IgD-negative memory B cell (primary cell): Measurements from ENCODE around the gene PIK3R2. TPM values are rescaled to one million over a fixed set of nuclear protein-coding genes. Genes with fewer than 3 reads are reported as not detected.

ENCODE experiments used
- H3K27ac Mint-ChIP-seq, 3 donors: one replicate each; pipeline ENCODE4 v1.8.0; 2020 to 2022; ENCODE audit warnings: mild to moderate bottlenecking in 3 of 3, mixed read lengths in 3 of 3, moderate library complexity in 1 of 3
- H3K27me3 Mint-ChIP-seq: one replicate; pipeline ENCODE4 v1.8.0; 2021; ENCODE audit warnings: mixed read lengths
- H3K36me3 Mint-ChIP-seq: one replicate; pipeline ENCODE4 v1.8.0; 2020; ENCODE audit warnings: mild to moderate bottlenecking, mixed read lengths
- H3K4me1 Mint-ChIP-seq, 3 donors: one replicate each; pipeline ENCODE4 v1.8.0; 2020 to 2022; ENCODE audit warnings: mixed read lengths in 3 of 3, mild to moderate bottlenecking in 1 of 3
- H3K4me3 Mint-ChIP-seq, 4 donors: one replicate each; pipeline ENCODE4 v1.8.0; 2020 to 2022; ENCODE audit warnings: mild to moderate bottlenecking in 4 of 4, mixed read lengths in 4 of 4, moderate library complexity in 3 of 4
- H3K9me3 Mint-ChIP-seq, 3 donors: one replicate each; pipeline ENCODE4 v1.8.0; 2020 to 2021; ENCODE audit warnings: mixed read lengths in 3 of 3, mild to moderate bottlenecking in 1 of 3
- polyA plus RNA-seq: library from polyadenylated mRNA; unstranded; fragments of 300-500 nt; fragmentation: Illumina TruSeq; gene quantifications from one replicate; pipeline ENCODE4 v1.2.3, GENCODE V29; 2021

The PIK3R2 gene
- polyA plus RNA-seq, 1 donor from 2014 or later, result 2.1 TPM

DNA sequence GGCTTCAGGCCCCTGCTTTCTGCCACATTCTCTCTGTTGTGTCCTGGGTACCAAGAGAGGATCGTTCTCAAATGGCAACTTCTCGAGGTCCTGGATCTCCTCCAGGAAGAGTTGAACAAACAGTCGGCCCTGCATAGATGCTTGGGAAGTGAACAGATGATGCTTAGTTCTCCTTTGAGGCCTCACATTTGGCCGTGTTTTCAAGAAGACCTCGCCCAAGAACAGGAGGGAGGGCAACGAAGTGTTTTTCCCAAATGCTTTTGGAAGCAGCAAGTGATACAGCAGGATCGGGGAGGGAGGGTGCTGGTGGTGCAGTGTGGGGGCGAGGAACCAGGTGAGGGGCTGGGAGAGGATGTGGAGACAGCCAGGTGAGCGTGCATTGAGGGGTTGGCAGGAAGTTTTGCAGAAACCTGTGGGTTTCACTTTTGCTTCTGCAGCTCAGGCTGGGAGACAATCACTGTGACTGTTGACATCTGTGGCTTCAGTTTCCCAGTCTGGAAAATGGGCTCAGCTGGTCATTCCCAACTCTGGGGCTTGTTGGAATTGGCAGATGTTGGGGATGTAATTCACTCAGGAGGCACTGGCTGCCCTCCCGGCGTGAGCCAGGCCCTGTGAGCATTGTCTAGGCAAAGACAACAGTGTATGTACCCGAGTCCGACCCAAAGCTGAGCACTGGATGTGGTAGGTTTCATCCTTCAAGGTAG, 33.8 kb upstream of the PIK3R2 start:
- Mint-ChIP-seq H3K9me3 (no peaks in the 10 kb centered on the region), H3K4me1 (peaks cover 21 to 25% (median 25%) of the 10 kb centered on the region in 3 donors), H3K27me3 (no peaks in the 10 kb centered on the region), H3K36me3 (peaks cover 4% of the 10 kb centered on the region), H3K4me3 (peak overlapping the region; percentile 86 to 90 (median 86)), H3K27ac (peak overlapping the region; percentile 55 to 94 (median 91))

DNA sequence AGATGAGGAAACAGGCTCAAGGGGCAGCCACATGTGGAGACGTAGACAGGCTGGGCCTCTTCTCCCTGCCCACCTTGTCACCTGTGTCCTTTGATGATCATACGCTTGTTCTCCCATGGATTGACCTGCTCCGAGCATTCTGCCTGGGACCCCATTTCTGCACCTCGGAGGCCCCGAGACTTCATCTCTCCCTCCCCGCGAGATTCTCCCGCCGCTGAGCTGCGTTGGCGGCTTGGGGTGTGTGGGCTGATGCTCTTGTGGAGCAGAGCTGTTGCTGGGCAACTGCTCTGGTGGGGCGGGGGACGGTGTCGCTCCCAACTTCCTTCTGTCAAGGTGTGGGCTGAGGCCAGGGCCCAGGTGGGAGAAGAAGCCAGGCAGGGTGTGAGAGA, 33.3 kb upstream of the PIK3R2 start:
- no peaks in the 10 kb centered on the region for H3K9me3 Mint-ChIP-seq
- H3K27me3 Mint-ChIP-seq, result no peaks in the 10 kb centered on the region
- H3K36me3 Mint-ChIP-seq, result peaks cover 5% of the 10 kb centered on the region
- peak overlapping the region; percentile 55 to 94 (median 91) for H3K27ac Mint-ChIP-seq
- peaks cover 21 to 25% (median 25%) of the 10 kb centered on the region in 3 donors for H3K4me1 Mint-ChIP-seq
- peak overlapping the region; percentile 86 to 90 (median 86) for H3K4me3 Mint-ChIP-seq

DNA sequence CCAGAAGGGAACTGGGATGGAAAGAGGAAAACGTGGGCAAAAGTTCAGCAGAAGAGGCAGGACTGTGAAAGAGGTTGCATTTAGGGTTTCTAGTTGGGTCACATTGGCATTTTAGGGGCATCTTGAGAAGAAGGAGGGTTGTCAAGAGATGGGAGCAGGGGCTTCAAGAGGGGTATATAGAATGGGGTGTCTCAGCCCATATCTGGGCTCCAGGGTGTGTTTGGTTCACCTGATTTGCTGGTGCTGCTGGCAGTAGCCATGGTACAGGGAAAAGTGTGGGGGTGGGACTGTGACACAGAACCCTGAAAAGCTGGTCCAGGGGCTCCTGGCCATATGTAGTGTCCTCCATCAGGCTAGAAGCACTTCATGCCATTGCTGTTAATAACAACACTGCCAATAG, 32.8 kb upstream of the PIK3R2 start:
- Mint-ChIP-seq H3K36me3 (peaks cover 5% of the 10 kb centered on the region), H3K9me3 (no peaks in the 10 kb centered on the region), H3K4me3 (peak overlapping the region; percentile 67 to 90 (median 86)), H3K4me1 (peaks cover 21 to 25% (median 25%) of the 10 kb centered on the region in 3 donors), H3K27me3 (no peaks in the 10 kb centered on the region), H3K27ac (peak overlapping the region; percentile 55 to 94 (median 91))

DNA sequence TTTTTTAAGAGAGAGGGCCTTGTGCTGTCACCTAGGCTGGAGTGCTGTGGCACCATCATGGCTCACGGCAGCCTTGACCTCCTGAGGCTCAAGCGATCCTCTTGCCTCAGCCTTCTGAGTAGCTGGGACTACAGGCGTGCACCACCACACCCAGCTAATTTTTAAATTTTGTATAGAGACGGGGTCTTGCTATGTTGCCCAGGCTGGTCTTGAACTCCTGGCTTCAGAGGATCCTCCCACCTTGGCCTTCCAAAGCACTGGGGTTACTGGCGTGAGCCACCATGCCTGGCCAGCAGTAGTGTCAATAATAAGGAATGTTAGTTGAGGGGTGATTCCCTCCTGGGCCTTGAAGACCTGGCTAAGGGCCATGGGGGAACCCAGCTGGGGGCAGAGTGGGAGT, 31.8 kb upstream of the PIK3R2 start:
- H3K27me3 Mint-ChIP-seq, result no peaks in the 10 kb centered on the region
- H3K4me3 Mint-ChIP-seq, result no peak overlapping the region
- peaks cover 21 to 27% (median 24%) of the 10 kb centered on the region in 3 donors for H3K4me1 Mint-ChIP-seq
- H3K27ac Mint-ChIP-seq, result peak overlapping the region in 1 of 3 donors; percentile 67
- no peaks in the 10 kb centered on the region for H3K9me3 Mint-ChIP-seq
- peaks cover 5% of the 10 kb centered on the region for H3K36me3 Mint-ChIP-seq

DNA sequence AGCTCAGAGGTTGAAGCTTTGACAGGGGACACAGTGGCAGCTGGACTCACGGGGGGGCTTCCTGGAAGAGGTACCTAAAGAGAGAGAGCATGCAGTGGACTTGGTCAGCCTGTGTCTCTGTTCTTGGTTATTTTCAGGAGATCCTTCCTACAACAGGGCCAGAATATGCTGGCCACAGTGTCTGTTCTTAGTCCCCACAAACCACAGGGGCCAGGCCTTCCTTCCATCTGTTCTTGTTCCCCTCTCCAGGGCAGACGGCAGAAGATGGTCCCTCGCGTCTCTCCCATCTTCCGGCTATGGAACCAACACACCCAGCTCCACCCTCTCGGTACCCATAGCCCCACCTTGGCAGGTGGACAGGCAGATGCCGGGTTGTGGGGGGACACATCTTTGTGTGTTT, 30.5 kb upstream of the PIK3R2 start:
- Mint-ChIP-seq H3K4me3 (no peak overlapping the region), H3K4me1 (peaks cover 14 to 23% (median 23%) of the 10 kb centered on the region in 3 donors), H3K9me3 (no peaks in the 10 kb centered on the region), H3K27ac (peak overlapping the region in 2 of 3 donors; percentile 59), H3K27me3 (no peaks in the 10 kb centered on the region), H3K36me3 (peaks cover 5% of the 10 kb centered on the region)

DNA sequence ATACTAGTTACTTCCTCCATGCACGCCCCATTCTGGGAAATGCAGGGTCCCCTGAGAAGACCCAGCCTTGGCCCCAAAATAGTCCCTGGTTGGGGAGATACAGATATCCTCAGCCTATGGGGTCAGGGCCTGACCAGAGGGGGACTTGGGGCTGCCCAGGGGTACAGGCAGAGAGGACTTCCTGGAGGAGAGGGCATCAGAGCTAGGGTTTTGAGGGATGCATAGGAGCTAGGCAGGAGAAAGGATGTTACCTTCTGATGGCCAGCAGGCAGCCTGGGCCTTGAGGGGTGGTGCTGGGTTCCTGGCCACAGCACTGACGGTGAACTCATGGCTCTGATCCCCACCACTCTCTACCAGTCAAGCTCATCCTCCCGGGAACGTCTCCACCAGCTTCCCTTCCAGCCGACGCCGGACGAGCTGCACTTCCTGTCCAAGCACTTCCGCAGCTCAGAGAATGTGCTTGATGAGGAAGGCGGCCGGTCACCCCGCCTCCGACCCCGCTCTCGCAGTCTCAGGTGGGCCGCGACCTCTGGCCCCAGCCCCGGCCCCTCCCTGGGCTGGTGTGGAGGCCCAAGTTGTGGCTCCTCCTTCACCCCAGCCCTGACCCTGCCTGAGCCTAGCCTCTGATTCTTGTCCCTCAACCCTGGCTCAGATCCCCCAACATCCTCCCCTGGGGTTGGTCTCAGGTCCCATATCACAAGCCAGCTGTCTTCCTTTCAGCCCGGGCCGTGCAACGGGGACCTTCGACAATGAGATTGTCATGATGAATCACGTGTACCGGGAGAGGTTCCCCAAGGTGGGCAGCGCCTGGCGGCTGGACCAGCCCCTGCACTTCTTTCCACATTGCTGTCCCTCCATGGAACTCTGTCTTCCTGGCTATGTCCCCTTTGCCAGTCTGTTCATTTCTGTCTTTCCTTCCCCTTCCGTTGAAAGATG, 29.8 kb upstream of the PIK3R2 start:
- peaks cover 5% of the 10 kb centered on the region for H3K36me3 Mint-ChIP-seq
- peaks cover 12 to 22% (median 21%) of the 10 kb centered on the region in 3 donors for H3K4me1 Mint-ChIP-seq
- H3K27ac Mint-ChIP-seq, result peak overlapping the region in 1 of 3 donors; percentile 59
- no peaks in the 10 kb centered on the region for H3K9me3 Mint-ChIP-seq
- H3K27me3 Mint-ChIP-seq, result no peaks in the 10 kb centered on the region
- peak overlapping the region in 1 of 4 donors; percentile 39 for H3K4me3 Mint-ChIP-seq

DNA sequence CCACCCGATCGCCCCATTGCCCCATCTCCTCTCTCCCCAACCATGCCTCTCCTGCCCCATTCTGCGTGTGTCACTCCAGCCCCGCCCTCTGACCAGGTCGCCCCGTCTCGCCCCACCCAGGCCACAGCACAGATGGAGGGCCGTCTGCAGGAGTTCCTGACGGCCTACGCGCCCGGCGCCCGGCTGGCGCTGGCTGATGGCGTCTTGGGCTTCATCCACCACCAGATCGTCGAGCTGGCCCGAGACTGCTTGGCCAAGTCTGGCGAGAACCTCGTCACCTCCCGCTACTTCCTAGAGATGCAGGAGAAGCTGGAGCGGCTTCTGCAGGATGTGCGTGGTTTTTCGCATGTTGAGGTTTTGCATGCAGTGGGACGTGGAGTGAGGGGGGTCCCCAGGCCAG, 29.1 kb upstream of the PIK3R2 start:
- H3K27ac Mint-ChIP-seq, result no peak overlapping the region
- peaks cover 10 to 24% (median 18%) of the 10 kb centered on the region in 3 donors for H3K4me1 Mint-ChIP-seq
- no peaks in the 10 kb centered on the region for H3K9me3 Mint-ChIP-seq
- H3K4me3 Mint-ChIP-seq, result no peak overlapping the region
- H3K36me3 Mint-ChIP-seq, result peaks cover 10% of the 10 kb centered on the region
- H3K27me3 Mint-ChIP-seq, result no peaks in the 10 kb centered on the region

DNA sequence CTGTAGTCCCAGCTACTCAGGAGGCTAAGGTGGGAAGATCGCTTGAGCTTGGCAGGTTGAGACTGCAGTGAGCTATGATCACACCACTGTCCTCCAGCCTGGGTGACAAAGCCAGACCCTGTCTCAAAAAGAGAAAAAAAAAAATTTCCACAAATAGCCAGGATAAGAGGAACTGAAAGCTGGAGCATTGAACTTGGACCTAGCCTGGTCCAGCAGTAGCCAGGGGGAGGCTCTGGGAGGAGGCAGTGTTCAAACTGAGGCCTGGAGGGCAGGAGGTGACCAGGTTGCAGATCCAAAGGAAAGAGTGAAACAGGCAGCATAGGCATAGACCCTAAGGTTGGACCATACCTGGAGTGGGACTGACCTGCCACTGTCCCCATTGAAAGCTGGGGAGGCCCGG, 26.9 kb upstream of the PIK3R2 start:
- Mint-ChIP-seq H3K27me3 (no peaks in the 10 kb centered on the region), H3K36me3 (peaks cover 7% of the 10 kb centered on the region), H3K9me3 (no peaks in the 10 kb centered on the region), H3K4me3 (peak overlapping the region in 1 of 4 donors; percentile 47), H3K4me1 (peaks cover 0 to 7% (median 2%) of the 10 kb centered on the region in 3 donors), H3K27ac (no peak overlapping the region)

DNA sequence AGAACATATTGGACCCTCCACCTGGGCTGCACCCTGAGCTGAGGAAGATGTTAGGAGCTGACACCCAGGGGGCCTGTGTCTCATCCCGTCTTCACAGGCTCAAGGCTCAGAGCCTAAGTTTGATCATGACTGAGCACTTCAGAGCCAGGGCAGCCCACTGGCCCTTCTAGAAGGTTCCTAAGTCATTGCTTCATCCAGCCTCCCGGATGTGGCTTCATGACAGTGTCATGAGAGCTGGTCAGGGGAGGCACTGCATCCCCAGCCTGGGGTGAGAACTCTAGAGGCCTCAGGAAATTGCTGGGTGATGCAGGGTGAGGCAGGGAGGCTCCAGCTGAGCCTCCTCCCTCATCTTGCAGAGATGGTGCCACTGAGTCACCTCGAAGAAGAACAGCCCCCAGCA, 24.9 kb upstream of the PIK3R2 start:
- no peaks in the 10 kb centered on the region for H3K27me3 Mint-ChIP-seq
- H3K27ac Mint-ChIP-seq, result no peak overlapping the region
- no peak overlapping the region for H3K4me3 Mint-ChIP-seq
- H3K9me3 Mint-ChIP-seq, result no peaks in the 10 kb centered on the region
- peaks cover 11% of the 10 kb centered on the region for H3K36me3 Mint-ChIP-seq
- H3K4me1 Mint-ChIP-seq, result peaks cover 0 to 7% (median 2%) of the 10 kb centered on the region in 3 donors

DNA sequence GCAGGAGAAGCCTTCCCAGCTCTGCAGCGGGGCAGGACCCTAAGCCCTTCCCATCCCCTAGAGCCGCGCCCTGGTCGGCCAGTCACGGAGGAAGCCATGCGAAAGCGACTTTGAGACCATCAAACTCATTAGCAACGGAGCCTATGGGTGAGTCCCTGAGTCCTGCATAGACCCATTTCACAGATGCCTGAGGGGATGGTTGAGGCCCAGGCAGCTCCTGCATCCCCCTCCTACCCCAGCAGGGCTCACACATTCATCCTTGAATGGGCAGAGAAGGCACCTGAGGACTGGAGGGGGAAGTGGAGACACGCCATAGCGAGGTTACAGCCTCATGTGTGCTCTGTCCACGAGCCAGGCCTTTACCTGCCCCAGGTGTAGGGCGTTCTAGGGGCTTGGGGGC, 24.2 kb upstream of the PIK3R2 start:
- Mint-ChIP-seq H3K27me3 (no peaks in the 10 kb centered on the region), H3K4me3 (no peak overlapping the region), H3K36me3 (peaks cover 11% of the 10 kb centered on the region), H3K9me3 (no peaks in the 10 kb centered on the region), H3K27ac (no peak overlapping the region), H3K4me1 (peaks cover 0 to 7% (median 2%) of the 10 kb centered on the region in 3 donors)

DNA sequence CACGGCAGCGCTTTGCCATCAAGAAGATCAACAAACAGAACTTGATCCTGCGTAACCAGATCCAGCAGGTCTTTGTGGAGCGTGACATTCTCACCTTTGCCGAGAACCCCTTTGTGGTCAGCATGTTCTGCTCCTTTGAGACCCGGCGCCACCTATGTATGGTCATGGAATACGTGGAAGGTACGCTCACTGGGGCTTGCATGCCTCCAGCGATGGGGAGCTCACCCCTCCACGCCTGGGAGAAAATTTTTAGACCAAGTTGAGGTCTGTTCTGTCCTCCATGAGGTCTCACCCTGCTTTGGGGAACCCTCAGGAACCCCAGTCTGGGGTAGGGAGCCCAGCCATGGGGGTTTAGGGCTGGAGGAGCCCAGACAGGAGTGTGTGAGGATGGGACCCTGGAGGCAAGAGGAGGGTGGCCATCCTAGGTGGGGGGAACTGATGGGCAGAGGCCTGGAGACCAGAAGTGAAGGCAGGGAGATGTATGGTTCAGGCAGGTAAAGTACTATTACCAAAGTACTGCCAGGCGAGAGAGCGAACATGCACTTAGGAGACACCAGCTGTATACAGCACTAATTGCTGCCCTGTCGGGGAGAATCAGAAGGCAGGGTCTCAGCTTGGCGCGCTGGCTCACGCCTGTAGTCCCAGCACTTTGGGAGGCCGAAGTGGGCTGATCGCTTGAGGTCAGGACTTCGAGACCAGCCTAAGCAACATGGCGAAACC, 22.3 kb upstream of the PIK3R2 start:
- Mint-ChIP-seq H3K9me3 (no peaks in the 10 kb centered on the region), H3K27me3 (no peaks in the 10 kb centered on the region), H3K4me3 (no peak overlapping the region), H3K36me3 (peaks cover 8% of the 10 kb centered on the region), H3K4me1 (peaks cover 0 to 7% (median 2%) of the 10 kb centered on the region in 3 donors), H3K27ac (peak overlapping the region in 1 of 3 donors; percentile 27)

DNA sequence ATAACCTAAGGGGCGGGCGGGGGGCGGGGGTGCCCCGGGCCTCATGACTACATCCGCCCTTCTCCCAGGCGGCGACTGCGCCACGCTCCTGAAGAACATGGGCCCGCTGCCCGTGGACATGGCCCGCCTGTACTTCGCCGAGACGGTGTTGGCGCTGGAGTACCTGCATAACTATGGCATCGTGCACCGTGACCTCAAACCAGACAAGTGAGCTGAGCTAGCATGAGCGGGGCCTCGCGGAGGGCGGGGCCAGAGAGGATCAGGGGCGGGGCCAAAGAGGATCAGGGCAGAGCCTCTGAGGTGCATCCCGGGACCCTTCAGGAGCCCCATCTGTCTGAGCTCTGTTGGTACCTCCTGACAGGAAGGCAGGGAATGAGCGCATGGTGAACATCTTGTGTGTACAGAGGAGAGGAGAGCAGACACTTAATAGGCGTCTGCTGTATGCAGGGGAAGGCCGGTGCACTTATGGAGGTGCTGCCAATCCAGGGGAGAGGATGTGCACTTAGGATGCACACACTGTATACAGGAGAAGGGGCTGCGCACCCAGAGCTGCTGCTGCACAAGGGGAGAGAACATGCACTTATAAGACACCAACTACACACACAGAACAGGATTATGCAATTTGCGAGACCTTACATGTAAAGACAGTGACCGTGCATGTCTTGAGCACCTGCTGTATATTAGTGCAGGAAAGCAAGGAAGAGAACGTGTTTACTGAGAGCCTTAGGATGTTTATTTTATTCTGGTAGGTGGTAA, 20.9 kb upstream of the PIK3R2 start:
- no peak overlapping the region for H3K4me3 Mint-ChIP-seq
- peaks cover 0 to 3% (median 0%) of the 10 kb centered on the region in 3 donors for H3K4me1 Mint-ChIP-seq
- H3K27me3 Mint-ChIP-seq, result no peaks in the 10 kb centered on the region
- no peak overlapping the region for H3K27ac Mint-ChIP-seq
- H3K36me3 Mint-ChIP-seq, result peaks cover 8% of the 10 kb centered on the region
- no peaks in the 10 kb centered on the region for H3K9me3 Mint-ChIP-seq

DNA sequence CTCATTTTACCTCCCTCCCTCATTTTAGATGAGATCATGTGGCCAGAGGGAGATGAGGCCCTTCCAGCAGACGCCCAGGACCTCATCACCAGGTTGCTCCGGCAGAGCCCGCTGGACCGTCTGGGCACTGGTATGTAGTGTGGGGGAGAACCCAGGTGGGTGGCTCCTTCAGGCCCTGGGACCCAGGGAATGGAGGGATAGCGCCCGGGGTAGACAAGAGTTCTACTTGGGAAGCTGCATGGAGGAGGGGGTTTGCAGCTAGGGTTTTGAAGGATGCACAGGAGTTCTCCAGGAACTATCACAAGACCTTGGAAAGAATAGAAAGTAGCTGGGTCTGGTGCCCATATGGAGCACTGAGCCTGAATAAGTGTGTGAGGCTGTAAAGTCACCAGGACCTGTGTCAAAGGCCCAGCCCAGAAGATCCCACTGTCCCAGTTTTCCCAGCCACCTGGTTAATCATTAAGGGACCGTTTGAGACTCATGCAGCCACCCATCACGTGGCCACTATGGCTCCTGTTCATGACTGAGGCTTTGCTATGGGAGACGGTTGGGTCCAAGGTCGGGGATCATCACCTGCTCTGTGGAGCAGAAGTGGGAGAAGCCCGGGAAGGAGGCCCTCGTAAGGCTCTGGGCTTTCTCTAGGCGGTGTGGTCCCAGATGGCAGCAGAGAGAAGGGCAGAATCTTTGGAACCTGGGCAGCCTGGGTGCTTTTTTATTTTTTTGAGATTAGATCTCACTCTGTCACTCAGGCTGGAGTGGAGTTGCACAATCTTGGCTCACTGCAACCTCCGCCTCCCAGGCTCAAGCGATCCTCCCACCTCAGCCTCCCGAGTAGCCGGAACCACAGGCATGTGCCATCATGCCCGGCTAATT, 17.0 kb upstream of the PIK3R2 start:
- Mint-ChIP-seq H3K27me3 (no peaks in the 10 kb centered on the region), H3K4me3 (no peak overlapping the region), H3K27ac (no peak overlapping the region), H3K4me1 (no peaks in the 10 kb centered on the region), H3K36me3 (peaks cover 7% of the 10 kb centered on the region), H3K9me3 (no peaks in the 10 kb centered on the region)
